Stimulated activated CD8-positive, alpha-beta memory T cell treated with anti-CD3 and anti-CD28 coated beads, Interleukin-12 subunit alpha, Interleukin-12 subunit beta, amount 100 ng/mL, for 4 hours (primary cell): ENCODE measurements around the gene RAB31.
"Not testable (repeated sequence)": the region's sequence is repeated elsewhere in the genome, so short reads cannot be mapped to it uniquely, and the experiment has no call there.

Experiments
- DNase-seq: peaks from one replicate; pipeline ENCODE4 v3.0.0-alpha.2; 2020; ENCODE audit warnings: low read depth

The RAB31 gene

GRCh38 chr18:9841752-9842151 is 133.7 kb downstream of the RAB31 start:
- no peak for DNase-seq

- no peak for DNase-seq
These were observed 134.3 kb downstream of the RAB31 start for GRCh38 chr18:9842448-9842847.

- no peak for DNase-seq
These were observed 137.2 kb downstream of the RAB31 start for GRCh38 chr18:9845256-9845655.

GRCh38 chr18:9846162-9846925 is 138.2 kb downstream of the RAB31 start:
- DNase-seq = no peak

- DNase-seq = no peak
These were observed 140.2 kb downstream of the RAB31 start for GRCh38 chr18:9848170-9848879.

GRCh38 chr18:9849407-9850283 is 141.5 kb downstream of the RAB31 start:
- DNase-seq = no peak

- no peak for DNase-seq
These were observed 142.2 kb downstream of the RAB31 start for GRCh38 chr18:9850309-9850708.

GRCh38 chr18:9851511-9851910 is 143.4 kb downstream of the RAB31 start:
- DNase-seq = no peak

GRCh38 chr18:9852266-9853081 is 144.4 kb downstream of the RAB31 start:
- no peak for DNase-seq

- no peak for DNase-seq
These were observed 146.9 kb downstream of the RAB31 start for GRCh38 chr18:9854801-9855676.

GRCh38 chr18:9855681-9856080 is 147.6 kb downstream of the RAB31 start:
- no peak for DNase-seq

GRCh38 chr18:9856092-9856491 is 148.0 kb downstream of the RAB31 start:
- DNase-seq = no peak

GRCh38 chr18:9857479-9857998 is 149.4 kb downstream of the RAB31 start:
- not testable (repeated sequence) for DNase-seq

GRCh38 chr18:9858642-9859041 is 150.5 kb downstream of the RAB31 start:
- no peak for DNase-seq

GRCh38 chr18:9859232-9859631 is 151.1 kb downstream of the RAB31 start:
- DNase-seq = no peak

- DNase-seq = no peak
These were observed 152.6 kb downstream of the RAB31 start for GRCh38 chr18:9860682-9861081.

GRCh38 chr18:9861157-9861556 is 153.1 kb downstream of the RAB31 start:
- DNase-seq = no peak

GRCh38 chr18:9861933-9862332 is 153.8 kb downstream of the RAB31 start:
- DNase-seq = no peak

- no peak for DNase-seq
These were observed 154.6 kb downstream of the RAB31 start for GRCh38 chr18:9862686-9863085.

- no peak for DNase-seq
These were observed 155.2 kb downstream of the RAB31 start for GRCh38 chr18:9863282-9863681.
